ENCODE data around the gene PDXDC1.
"Not testable (repeated sequence)": the region's sequence is repeated elsewhere in the genome, so short reads cannot be mapped to it uniquely, and the experiment has no call there.

Gene PDXDC1

GRCh38 chr16:15038689-15039088 is 63.9 kb downstream of the PDXDC1 start:
- no peak for DNase-seq (ENCODE audit: low read depth)

- no peak for DNase-seq (ENCODE audit: low read depth)
These were observed 66.6 kb downstream of the PDXDC1 start for GRCh38 chr16:15041271-15042004.

GRCh38 chr16:15043344-15043743 is 68.5 kb downstream of the PDXDC1 start:
- peak; percentile 19 for DNase-seq (ENCODE audit: low read depth)

- no peak for DNase-seq (ENCODE audit: low read depth)
These were observed 69.5 kb downstream of the PDXDC1 start for GRCh38 chr16:15044286-15044685.

- not testable (repeated sequence) for DNase-seq (ENCODE audit: low read depth)
These were observed 70.4 kb downstream of the PDXDC1 start for GRCh38 chr16:15045270-15045669.

GRCh38 chr16:15046692-15047376 is 72.0 kb downstream of the PDXDC1 start:
- no peak for DNase-seq (ENCODE audit: low read depth)

- DNase-seq (ENCODE audit: low read depth), result no peak
These were observed 74.9 kb downstream of the PDXDC1 start for GRCh38 chr16:15049581-15050180.

GRCh38 chr16:15050440-15050839 is 75.6 kb downstream of the PDXDC1 start:
- DNase-seq (ENCODE audit: low read depth), result not testable (repeated sequence)

GRCh38 chr16:15051387-15051951 is 76.6 kb downstream of the PDXDC1 start:
- DNase-seq (ENCODE audit: low read depth), result no peak

- DNase-seq (ENCODE audit: low read depth), result no peak
These were observed 78.1 kb downstream of the PDXDC1 start for GRCh38 chr16:15052747-15053476.

- DNase-seq (ENCODE audit: low read depth), result no peak
These were observed 79.1 kb downstream of the PDXDC1 start for GRCh38 chr16:15053904-15054303.

GRCh38 chr16:15054357-15055140 is 79.7 kb downstream of the PDXDC1 start:
- DNase-seq (ENCODE audit: low read depth), result no peak

GRCh38 chr16:15055141-15056053 is 80.6 kb downstream of the PDXDC1 start:
- peak; percentile 63 for DNase-seq (ENCODE audit: low read depth)

GRCh38 chr16:15057681-15058417 is 83.0 kb downstream of the PDXDC1 start:
- no peak for DNase-seq (ENCODE audit: low read depth)

GRCh38 chr16:15059324-15059723 is 84.5 kb downstream of the PDXDC1 start:
- no peak for DNase-seq (ENCODE audit: low read depth)

- DNase-seq (ENCODE audit: low read depth), result peak; percentile 41
These were observed 87.4 kb downstream of the PDXDC1 start for GRCh38 chr16:15062085-15062810.

GRCh38 chr16:15065961-15066360 is 91.1 kb downstream of the PDXDC1 start:
- DNase-seq (ENCODE audit: low read depth), result not testable (repeated sequence)

- DNase-seq (ENCODE audit: low read depth), result not testable (repeated sequence)
These were observed 91.9 kb downstream of the PDXDC1 start for GRCh38 chr16:15066690-15067089.

- DNase-seq (ENCODE audit: low read depth), result not testable (repeated sequence)
These were observed 96.2 kb downstream of the PDXDC1 start for GRCh38 chr16:15071013-15071412.
